MM.1S (cell line): ENCODE results near the gene SEM1.

ENCODE experiments used
- CTCF ChIP-seq: fragments of 300-600 bp; sonication (generic); IDR thresholded peaks from 2 replicates; pipeline ENCODE4 v1.5.1; 2016; ENCODE audit warnings: antibody characterized with exemption, low read length, mixed read lengths
- EZH2 ChIP-seq: fragments of 300-600 bp; sonication (generic); optimal IDR thresholded peaks from 2 replicates; pipeline ENCODE3; 2017; ENCODE audit warnings: low read depth, mild to moderate bottlenecking, antibody characterized with exemption, low read length, mixed read lengths
- EZH2phosphoT487 ChIP-seq: fragments of 300-600 bp; sonication (generic); IDR thresholded peaks from 2 replicates; pipeline ENCODE4 v1.6.1; 2018; ENCODE audit warnings: antibody characterized with exemption, low read length

GRCh38 chr7:96658022-96658412 lies 51.6 kb downstream of the SEM1 start:
- TF ChIP-seq CTCF = no peak
- no peak for TF ChIP-seq EZH2phosphoT487
- no peak for TF ChIP-seq EZH2
